HUES64 (cell line): ENCODE data around the gene CNIH4.
"Not testable (repeated sequence)": the region's sequence is repeated elsewhere in the genome, so short reads cannot be mapped to it uniquely, and the experiment has no call there.

Experiments used
- H3K27ac ChIP-seq: 2 replicates; pipeline ENCODE4 v1.7.0; 2013; ENCODE audit warnings: low read depth, low read length, inconsistent platforms
- H3K27me3 ChIP-seq: 2 replicates; pipeline ENCODE4 v1.6.1; 2013; ENCODE audit warnings: mild to moderate bottlenecking, low read length; ENCODE audit not compliant: insufficient read depth
- H3K36me3 ChIP-seq: 2 replicates; pipeline ENCODE4 v1.6.1; 2013; ENCODE audit warnings: mild to moderate bottlenecking, low read length; ENCODE audit not compliant: insufficient read depth
- H3K4me1 ChIP-seq: 2 replicates; pipeline ENCODE4 v1.6.1; 2013; ENCODE audit warnings: mild to moderate bottlenecking, low read length, moderate library complexity; ENCODE audit not compliant: insufficient read depth
- H3K4me3 ChIP-seq: 2 replicates; pipeline ENCODE4 v1.5.1; 2013; ENCODE audit warnings: mild to moderate bottlenecking, low read length, moderate library complexity
- H3K9ac ChIP-seq: 2 replicates; pipeline ENCODE4 v1.6.1; 2013; ENCODE audit warnings: mild to moderate bottlenecking, low read depth, low read length
- H3K9me3 ChIP-seq: 2 replicates; pipeline ENCODE4 v1.6.1; 2013; ENCODE audit warnings: low read depth, low read length; ENCODE audit not compliant: insufficient read depth
- WGBS: fragments of 150-250, 120-280 bp; methylation state at CpG from one replicate; pipeline ENCODE4 v1.1.7; 2013; ENCODE audit warnings: missing lambda C conversion rate; 5-methylcytosine and 5-hydroxymethylcytosine counted together

The CNIH4 gene

DNA sequence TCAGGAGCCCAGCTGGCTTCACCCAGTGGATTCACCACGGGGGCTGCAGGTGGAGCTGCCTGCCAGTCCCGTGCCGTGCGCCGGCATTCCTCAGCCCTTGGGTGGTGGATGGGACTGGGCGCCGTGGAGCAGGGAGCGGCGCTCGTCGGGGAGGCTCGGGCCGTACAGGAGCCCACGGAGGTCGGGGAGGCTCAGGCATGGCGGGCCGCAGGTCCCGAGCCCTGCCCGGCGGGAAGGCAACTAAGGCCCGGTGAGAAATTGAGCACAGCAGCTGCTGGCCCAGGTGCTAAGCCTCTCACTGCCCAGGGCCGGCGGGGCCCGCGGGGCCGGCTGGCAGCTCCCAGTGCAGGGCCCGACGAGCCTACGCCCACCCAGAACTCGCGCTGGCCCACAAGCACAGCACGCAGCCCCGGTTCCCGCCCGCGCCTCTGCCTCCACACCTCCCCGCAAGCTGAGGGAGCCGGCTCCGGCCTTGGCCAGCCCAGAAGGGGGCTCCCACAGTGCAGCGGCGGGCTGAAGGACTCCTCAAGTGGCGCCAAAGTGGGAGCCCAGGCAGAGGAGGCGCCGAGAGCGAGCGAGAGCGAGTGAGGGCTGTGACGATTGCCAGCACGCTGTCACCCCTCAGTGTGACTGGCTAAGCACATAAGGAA lies 4.1 kb upstream of the CNIH4 start:
- not testable (repeated sequence) for H3K27me3 ChIP-seq, H3K9me3 ChIP-seq, H3K27ac ChIP-seq, H3K4me1 ChIP-seq, H3K4me3 ChIP-seq, H3K9ac ChIP-seq, H3K36me3 ChIP-seq
- 93% methylated on average over 49 of the region's 49 CpGs for WGBS

DNA sequence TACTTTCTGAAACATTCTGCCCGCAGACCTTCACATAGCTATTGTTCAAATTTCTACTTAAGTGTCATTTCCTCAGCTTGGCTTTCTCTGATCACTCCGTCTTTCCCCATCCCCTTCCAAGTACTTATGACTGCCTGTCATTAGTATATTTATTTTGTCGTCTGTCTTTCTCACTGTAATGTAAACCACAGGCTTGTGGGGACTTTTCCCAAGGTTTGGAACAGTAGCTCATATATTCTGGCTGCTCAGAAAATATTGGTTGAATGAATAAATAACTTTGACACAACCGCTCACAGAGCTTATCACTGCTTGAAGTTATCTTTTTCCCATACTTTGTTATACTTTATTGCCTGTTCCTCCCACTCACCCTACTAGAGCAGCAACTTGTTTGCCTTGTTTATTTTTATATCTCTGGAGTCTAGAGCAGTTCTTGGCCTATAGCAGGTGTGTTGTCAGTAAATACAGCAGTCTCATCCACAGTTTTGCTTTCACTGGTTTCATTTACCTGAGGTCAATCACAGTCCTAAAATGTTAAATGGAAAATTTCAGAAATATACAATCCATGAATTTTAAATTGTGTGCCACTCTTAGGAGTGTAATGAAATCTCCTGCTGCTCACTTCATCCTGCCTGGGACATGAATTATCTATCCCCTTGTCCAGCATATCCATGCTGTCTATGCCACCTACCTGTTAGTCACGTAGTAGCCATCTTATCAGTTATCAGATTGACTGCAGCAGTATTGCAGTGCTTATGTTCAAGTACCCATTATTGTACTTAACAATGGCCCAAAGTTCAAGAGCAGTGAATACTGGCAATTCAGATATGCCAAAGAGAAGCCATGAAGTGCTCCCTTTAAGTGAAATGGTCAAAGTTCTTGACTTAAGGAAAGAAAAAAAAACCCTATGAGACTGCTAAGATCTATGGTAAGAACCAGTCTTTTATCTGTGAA lies 2.4 kb upstream of the CNIH4 start:
- WGBS, result 96% methylated on average over 5 of the region's 5 CpGs
- no peaks in the 10 kb centered on the region for H3K36me3 ChIP-seq
- H3K4me3 ChIP-seq, result no peak overlapping the region
- H3K4me1 ChIP-seq, result peaks cover 6% of the 10 kb centered on the region; the same call in 1 of the 2 replicates
- H3K9ac ChIP-seq, result no peak overlapping the region
- H3K27me3 ChIP-seq, result no peaks in the 10 kb centered on the region
- H3K27ac ChIP-seq, result no peak overlapping the region
- H3K9me3 ChIP-seq, result peaks cover 3% of the 10 kb centered on the region; the same call in 1 of the 2 replicates

DNA sequence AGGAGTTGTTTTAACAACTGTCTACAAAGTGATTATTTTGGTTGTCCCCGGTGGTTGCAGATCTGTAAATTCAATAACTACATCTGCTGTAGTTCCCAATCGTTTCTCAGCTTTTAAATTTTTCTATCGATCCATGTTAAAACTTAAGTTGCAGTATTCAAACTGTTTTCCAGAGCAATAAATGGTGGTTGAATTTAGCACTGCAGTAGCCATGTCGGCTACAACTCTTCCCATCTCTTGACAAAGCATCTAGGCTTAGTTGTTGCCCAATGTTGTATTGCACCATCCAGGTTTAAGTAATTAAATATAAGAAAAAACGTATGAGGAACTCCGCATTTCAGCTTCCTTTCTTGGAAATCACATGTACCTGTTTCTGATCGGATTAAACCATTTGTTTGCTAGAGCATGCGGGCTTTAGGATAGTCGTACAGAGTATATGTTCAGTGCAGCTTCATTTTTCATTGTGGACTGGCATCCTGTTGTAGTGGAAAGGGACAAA lies 996 bp downstream of the CNIH4 start:
- H3K9ac ChIP-seq, result peak overlapping the region; percentile 80
- peaks cover 16% of the 10 kb centered on the region; the same call in 1 of the 2 replicates for H3K36me3 ChIP-seq
- no peaks in the 10 kb centered on the region for H3K27me3 ChIP-seq
- H3K4me3 ChIP-seq, result peak overlapping the region; percentile 98
- peaks cover 3% of the 10 kb centered on the region; the same call in 1 of the 2 replicates for H3K9me3 ChIP-seq
- peaks cover 6% of the 10 kb centered on the region; the same call in 1 of the 2 replicates for H3K4me1 ChIP-seq
- 24% methylated on average over 9 of the region's 9 CpGs for WGBS
- no peak overlapping the region for H3K27ac ChIP-seq

DNA sequence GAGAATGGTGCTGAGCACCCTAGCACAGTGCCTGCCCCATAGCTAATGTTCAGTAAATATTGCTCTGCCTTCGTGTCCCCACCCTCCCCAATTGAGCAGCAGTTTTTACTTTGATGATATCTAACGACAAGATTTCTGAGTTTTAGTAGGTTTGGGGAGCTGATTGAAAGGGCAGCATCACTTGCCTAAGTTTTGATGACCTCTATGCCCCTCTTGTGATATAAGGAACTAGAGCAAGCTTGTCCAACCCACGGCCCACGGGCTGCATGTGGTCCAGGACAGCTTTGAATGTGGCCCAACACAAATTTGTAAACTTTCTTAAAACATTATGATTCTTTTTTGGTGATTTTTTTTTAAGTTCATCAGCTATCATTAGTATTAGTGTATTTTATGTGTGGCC lies 1.6 kb downstream of the CNIH4 start:
- Histone ChIP-seq H3K36me3 (peaks cover 19% of the 10 kb centered on the region; the same call in 1 of the 2 replicates), H3K4me3 (peak overlapping the region; percentile 98), H3K27ac (no peak overlapping the region), H3K27me3 (no peaks in the 10 kb centered on the region), H3K9me3 (no peaks in the 10 kb centered on the region), H3K4me1 (peaks cover 6% of the 10 kb centered on the region; the same call in 1 of the 2 replicates), H3K9ac (peak overlapping the region; percentile 80; the same call in 1 of the 2 replicates)
- WGBS, result 52% methylated on average over 4 of the region's 4 CpGs

DNA sequence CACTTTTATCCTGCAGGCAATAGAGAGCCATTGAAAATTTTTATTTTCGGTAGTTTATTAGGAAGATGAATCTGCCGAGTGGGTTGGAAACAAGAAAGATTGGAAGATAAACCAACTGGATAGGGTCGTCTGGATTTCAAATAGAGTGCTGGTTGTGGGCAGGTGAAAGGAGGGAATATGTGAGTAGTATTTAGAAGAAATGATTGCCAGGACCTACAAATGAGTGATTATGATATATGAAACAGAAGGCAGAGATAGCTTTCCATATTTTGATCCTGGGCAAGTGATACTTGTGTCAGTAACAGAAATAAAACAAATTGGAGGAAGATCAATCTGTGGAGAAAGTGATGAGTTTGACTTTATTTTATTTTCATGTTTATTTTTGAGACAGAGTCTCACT lies 2.5 kb downstream of the CNIH4 start:
- Histone ChIP-seq H3K4me1 (peaks cover 6% of the 10 kb centered on the region; the same call in 1 of the 2 replicates), H3K27ac (no peak overlapping the region), H3K36me3 (peaks cover 29% of the 10 kb centered on the region), H3K27me3 (no peaks in the 10 kb centered on the region), H3K9ac (no peak overlapping the region), H3K4me3 (peak overlapping the region; percentile 98; the same call in 1 of the 2 replicates), H3K9me3 (no peaks in the 10 kb centered on the region)
- 82% methylated on average over 3 of the region's 3 CpGs for WGBS

DNA sequence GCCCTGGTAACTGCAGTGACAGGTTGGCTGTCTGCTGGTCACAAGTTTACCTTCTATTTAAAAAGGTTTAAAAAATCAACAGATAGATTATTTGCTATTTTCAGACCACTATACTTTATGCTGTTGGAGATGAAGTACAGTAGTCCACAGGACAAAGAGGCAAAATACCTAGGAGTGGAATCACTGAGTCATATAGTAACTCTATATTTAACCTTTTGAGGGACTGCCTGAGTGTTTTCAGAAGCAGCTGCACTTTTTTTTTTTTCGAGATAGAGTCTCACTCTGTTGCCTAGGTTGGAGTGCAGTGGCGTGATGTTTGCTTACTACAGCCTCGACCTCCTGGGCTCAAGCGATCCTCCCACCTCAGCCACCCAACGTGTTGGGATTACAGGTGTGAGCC lies 11.7 kb downstream of the CNIH4 start:
- H3K4me1 ChIP-seq, result no peaks in the 10 kb centered on the region
- H3K27ac ChIP-seq, result no peak overlapping the region
- no peak overlapping the region for H3K4me3 ChIP-seq
- H3K27me3 ChIP-seq, result no peaks in the 10 kb centered on the region
- H3K36me3 ChIP-seq, result peaks cover 97% of the 10 kb centered on the region
- no peaks in the 10 kb centered on the region for H3K9me3 ChIP-seq
- no peak overlapping the region for H3K9ac ChIP-seq
- 96% methylated on average over 5 of the region's 5 CpGs for WGBS

DNA sequence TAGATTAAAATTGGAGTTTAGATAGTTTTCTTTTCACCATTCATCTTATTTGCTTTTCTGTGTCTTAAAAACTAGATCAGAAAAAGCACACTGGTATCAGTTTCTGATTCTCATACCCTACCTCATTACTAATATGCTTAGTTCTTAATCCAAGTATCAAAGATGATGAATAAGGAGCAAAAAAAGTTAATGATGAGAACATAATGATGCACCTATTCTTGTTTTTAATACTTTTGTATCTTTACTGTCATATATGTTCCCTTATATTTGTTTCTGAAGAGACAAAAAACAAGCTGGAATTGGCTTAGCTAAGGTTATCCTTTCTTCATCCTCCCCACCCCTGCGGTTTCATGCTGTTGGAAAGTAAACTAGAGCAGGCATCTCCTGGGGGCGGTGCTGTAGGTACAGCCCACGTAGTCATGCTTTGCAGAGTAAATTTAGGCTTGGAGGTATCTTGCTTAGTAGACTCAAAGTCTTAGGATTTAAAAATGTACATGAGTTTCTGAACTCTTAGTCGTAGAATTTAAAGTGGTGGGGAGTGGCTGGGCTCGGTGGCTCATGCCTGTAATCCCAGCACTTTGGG lies 16.4 kb downstream of the CNIH4 start:
- H3K4me3 ChIP-seq, result no peak overlapping the region
- no peak overlapping the region for H3K9ac ChIP-seq
- whole genome bisulfite sequencing, result 94% methylated on average over 5 of the region's 5 CpGs
- peaks cover 97% of the 10 kb centered on the region for H3K36me3 ChIP-seq
- no peaks in the 10 kb centered on the region for H3K9me3 ChIP-seq
- H3K27me3 ChIP-seq, result no peaks in the 10 kb centered on the region
- H3K27ac ChIP-seq, result no peak overlapping the region
- no peaks in the 10 kb centered on the region for H3K4me1 ChIP-seq

DNA sequence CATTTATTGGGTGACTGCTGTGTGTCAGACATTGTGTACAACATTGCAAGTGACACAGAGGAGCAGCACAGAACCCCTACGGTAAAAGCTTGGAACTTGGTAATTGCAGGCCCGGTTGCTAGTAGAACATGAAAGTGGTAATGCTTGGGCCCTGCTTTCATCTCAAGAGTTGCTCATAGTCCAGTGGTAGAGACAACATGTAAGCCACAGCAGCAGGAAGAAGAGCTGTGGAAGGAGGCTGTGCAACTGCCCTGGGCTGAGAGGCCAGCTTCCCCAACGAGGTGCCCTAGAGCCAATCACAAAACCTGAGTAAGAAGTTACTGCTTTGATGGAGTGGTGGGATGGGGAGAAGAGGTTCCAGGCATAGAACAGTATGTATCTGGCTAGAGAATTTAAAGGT lies 18.4 kb downstream of the CNIH4 start:
- WGBS, result 93% methylated on average over 3 of the region's 3 CpGs
- Histone ChIP-seq H3K4me1 (no peaks in the 10 kb centered on the region), H3K4me3 (no peak overlapping the region), H3K27me3 (no peaks in the 10 kb centered on the region), H3K27ac (no peak overlapping the region), H3K9ac (no peak overlapping the region), H3K9me3 (no peaks in the 10 kb centered on the region), H3K36me3 (peaks cover 93% of the 10 kb centered on the region)

DNA sequence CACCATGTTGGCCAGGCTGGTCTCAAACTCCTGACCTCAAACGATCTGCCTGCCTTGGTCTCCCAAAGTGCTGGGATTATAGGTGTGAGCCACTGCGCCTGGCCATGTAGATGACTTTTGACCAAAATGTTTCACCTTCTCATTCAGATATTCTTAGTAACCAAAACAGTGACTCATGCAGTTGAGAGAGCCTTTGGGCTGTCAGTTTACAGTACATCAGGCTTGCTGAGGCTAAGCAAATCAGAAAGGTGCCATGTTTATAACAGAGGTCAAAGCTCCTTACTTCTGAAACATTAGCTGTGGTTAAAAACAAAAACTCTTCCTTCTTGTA lies 21.0 kb downstream of the CNIH4 start:
- Histone ChIP-seq H3K4me3 (no peak overlapping the region), H3K36me3 (peaks cover 76% of the 10 kb centered on the region), H3K9me3 (no peaks in the 10 kb centered on the region), H3K9ac (no peak overlapping the region), H3K27me3 (no peaks in the 10 kb centered on the region), H3K4me1 (no peaks in the 10 kb centered on the region), H3K27ac (no peak overlapping the region)
- WGBS, result 98% methylated on average over 2 of the region's 2 CpGs

DNA sequence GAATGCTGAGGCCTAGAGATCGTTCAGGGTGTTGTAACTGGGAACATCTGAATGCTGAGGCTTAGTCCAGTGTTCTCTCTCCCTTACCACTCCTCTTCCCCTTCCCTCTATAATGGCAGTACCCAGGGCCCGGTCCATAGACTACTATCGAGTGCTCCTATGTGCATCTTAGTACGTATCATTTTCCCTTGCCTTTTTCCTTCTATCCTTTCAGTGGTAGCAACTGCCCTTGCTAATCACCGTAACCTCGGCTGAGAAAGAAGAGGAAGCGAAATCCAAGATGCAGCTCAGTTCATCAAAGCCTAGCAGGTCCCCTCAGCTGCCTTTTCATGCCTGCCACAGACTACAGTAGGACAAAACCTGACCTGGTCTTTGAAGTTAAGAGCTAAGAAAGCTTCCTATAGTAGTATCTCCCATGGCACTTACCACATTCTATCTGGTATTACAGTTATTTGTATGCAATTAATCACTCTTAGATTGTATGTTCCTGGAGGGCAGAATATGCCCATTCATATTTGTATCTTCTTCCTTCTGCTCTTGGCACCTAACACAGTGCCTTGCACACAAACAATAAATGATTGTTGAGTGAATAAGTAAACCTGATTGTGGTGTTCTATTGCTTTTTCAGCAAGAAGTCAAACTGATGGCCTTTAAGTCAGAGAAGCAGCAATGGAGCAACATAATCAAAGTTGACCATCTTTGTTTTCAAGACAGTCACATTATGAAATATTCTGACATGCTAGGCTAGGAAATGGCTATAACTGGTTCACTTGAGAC lies 22.4 kb downstream of the CNIH4 start:
- Histone ChIP-seq H3K4me3 (no peak overlapping the region), H3K4me1 (no peaks in the 10 kb centered on the region), H3K9me3 (no peaks in the 10 kb centered on the region), H3K36me3 (peaks cover 63% of the 10 kb centered on the region), H3K27ac (no peak overlapping the region), H3K9ac (no peak overlapping the region), H3K27me3 (no peaks in the 10 kb centered on the region)
- WGBS, result 93% methylated on average over 7 of the region's 7 CpGs
